GM21576 (cell line): ENCODE results near the gene MED20.
"Not testable (repeated sequence)": the region's sequence is repeated elsewhere in the genome, so short reads cannot be mapped to it uniquely, and the experiment has no call there.

ENCODE experiments used
- ATAC-seq: cut with Tn5 transposase; IDR thresholded peaks from one replicate; pipeline ENCODE4 v1.9.1; 2021; ENCODE audit warnings: mild to moderate bottlenecking, moderate library complexity; ENCODE audit not compliant: unreplicated experiment

MED20 gene, protein sequence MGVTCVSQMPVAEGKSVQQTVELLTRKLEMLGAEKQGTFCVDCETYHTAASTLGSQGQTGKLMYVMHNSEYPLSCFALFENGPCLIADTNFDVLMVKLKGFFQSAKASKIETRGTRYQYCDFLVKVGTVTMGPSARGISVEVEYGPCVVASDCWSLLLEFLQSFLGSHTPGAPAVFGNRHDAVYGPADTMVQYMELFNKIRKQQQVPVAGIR

DNA sequence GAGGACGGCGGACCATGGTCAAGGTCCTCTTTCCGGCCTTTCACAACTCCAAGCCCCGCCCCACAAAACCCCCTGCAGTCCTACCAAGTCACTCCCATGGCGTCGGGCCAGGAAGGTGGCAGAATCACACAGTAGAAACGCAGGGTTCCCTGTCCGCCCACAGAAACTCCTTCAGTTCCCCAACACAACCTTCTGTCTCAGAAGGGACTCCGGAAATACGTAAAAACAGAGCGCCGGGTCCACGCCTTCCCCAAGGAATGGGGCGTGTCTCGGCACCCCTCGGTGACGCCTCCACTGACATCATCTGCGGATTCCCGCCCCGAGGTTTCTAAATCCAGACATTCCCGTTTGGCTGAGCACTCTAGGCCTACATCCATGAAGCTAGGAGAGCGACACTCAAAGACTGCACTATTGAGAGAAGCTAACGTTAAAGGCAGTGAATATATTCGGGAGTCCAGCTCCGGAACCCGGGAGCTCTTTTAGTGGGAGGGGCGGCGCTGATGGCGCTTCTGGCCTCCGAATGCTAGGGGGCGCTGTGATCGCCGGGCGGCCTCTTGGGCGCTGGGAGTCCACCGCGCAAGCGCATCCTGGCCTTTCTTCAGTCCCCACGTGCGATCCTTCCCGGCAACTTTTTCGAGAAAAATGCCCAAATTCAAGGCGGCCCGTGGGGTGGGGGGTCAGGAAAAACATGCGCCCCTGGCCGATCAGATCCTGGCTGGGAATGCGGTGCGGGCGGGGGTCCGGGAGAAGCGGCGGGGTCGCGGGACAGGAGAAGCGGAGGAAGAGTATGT lies at the start of gene MED20, which contains the start of gene BYSL:
MED20 (minus strand) TSS at position 219 of the 791 bp plus-strand sequence; CDS start at position 98, 121 bp downstream.
BYSL (plus strand) TSS at position 579 of the 791 bp plus-strand sequence; CDS start at position 643, 64 bp downstream.
- ATAC-seq = peak; percentile 93

DNA sequence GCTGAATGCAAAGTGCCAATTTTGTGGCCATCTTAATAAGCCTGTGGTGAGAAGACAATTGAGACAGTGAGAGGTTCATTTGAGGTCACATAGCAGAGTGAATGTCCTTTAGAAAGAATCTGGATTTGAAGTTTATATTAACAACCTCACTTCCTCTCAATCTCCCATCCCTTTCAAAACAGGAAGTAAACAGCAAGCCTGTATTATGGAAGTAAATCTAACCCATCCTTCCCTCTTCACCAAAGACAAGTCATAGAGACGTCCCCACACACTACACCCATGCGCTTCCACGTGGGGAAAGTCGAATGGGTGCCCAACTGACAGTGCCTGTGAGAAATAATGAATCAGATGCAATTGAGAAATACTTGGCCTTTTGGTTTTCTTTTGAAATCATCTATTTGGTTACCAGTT lies 49.5 kb upstream of the MED20 start:
- ATAC-seq = no peak

DNA sequence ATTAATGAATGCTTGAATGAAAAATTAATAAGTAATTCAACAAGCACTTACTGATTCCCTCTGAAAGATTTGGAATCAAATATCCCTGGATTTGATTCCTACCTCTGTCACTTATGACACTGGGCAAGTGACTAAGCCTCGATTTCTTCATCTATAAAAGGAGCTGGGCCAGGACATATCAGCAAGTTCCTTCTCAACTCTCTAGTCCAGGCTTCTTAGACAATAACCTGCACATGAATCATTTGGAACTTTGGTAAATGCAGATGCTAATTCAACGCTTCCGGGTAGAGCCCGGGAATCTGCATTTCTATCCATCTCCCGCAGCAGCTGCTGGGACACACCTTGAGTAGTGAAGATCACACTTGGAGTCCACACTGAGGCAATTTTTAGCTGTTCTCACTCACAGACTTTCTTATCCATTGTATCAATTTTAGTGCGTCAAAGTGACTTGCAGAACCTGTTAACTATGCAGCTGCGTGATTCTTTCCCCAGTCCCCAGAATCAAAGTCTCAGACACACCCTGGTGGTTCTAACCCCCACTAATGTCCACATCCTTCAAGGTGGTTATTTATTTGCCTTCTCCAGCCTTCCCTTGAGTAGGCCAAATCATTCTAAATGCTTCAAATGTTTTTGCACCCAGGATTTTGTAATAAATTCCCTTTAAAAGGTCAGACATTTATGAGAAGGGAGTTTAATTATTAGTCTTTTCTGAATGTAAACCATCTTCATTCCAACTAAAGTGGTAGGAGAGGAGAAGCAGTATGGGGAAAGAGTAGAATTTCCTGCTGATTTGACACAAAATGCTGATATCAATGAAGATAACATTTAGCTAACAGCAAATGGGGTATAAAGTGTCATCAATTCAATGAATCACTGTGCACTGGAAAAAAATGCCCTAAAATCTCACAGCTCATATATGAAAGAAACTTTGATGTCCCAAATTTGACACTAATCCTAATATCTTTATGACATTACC lies 46.7 kb upstream of the MED20 start:
- ATAC-seq = no peak

DNA sequence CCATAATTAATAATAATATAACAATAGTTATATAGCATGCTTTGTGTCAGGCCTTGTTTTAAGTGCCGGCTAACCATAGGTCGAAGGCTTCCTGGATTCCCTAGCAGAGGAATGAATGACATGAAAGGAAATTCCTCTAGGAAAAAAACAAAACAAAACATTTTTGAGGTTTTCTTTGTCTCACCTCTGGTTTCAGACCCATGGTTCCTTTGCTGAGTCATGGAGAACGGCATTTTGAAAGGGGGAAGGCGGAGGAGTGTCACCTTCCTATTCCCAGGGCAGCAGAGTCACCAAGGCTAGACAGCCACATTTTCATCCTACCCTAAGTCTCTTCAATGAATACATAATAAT lies 46.0 kb upstream of the MED20 start:
- ATAC-seq = no peak

DNA sequence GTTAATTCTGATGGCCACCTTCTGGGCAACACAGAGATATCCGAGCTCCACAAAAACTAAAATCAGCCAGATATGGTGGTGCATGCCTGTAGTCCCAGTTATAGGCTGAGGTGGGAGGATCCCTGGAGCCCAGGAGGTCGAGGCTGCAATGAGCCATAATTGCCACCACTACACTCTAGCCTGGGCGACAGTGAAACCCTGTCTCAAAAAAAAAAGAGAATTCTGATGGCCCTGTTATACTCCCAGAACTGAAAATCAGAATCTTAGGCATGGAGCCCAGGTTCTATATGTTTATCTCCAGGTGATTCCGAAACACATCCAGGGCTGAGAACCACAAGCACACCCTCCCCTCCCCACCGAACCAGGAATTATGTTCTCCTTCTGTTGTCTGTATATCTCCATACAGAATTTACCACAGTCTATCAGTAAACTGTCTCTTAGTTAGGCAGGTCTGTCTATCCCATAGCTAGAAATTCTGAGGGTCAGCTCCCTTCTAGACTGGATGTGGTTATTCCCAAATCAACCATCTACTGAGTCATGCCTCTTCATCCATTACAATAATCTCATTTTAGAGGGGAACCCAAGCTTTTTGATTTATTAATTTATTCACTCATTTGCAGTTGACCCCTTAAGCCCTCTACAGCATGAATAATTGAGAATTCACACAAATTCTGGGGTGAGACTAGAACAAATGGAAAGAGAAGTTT lies 45.4 kb upstream of the MED20 start:
- ATAC-seq = no peak

DNA sequence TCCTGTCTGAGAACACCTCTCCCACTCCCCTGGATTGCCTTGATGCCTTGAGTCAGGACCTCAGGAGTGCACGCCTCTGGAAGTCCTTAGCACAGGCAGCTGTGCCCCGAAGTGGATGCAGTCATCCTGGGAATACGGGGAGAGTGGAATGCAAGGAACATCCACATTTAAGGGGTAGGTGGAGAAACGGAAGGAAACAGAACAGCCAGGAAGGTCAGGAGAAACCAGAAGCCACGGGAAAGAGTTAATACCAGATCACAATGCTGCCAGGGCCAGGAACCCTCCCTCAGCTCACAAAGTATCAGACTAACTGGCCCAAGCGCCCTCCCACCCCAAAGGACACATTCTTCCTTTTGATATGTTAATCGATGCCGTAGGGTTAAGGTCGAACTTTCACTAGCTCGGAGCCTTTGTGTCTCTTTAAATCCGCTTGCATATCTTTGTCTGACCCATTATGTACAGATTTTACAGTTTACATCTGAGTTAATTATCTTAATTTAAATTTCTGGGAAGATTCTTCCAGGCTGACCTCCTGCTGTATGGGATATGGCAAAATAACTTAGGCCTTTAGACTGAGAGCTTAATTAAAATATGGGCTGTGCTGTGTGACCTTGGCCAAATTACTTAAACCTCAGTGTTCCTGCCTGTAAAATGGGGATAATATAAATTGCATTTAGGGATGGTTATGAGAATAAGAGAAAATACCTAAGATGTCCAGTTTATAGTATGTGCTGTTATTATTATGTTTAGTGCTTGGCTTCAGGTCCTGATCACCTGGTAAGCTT lies 44.7 kb upstream of the MED20 start:
- no peak for ATAC-seq

DNA sequence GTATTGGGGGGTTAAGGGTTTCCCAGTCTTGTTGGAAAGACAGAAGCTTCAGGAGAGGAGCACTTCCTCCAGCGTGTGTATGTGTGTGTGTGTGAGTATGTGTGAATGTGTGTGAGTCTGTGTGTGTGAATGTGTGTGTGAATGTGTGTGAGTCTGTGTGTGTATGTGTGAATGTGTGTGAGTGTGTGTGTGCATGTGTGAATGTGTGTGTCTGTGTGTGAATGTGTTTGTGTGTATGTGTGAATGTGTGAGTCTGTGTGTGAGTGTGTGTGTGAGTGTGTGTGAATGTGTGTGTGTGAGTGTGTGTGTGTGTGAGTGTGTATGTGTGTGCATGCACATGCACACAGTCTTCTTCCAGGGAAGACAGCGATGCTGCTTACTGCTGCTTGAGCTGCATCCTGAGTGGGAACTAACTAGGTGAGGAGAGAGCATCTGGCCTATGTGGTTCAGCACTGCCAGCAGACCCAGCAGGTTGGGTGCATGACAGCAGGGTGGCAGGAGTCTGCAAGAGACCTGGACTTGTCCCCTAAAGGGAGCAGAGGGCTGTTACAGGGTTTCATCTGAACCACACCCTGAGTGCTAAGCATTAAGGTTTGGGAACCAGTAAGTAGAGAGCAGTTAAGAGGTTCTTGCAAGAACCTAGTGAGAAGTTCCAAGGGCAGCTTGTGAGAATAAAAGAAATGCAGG lies 43.4 kb upstream of the MED20 start:
- ATAC-seq = no peak

DNA sequence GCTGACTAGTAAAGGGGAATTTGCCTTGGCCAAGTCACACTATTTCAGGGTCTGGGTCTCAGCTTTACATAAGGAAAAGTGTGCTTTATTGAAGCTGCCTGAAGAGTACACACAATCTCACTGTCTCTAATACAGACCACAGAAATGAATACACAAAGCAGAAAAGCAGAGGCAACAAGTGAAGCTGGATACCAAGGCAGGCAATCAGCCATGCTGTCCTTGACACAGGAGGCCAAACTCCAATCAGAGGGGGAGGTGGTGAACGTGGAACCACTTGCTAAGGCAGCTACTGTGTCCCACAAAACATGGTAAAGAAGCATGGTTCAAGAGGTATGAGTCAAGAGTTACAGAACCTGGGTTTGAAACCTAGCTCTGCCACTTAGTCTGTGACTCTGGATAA lies 42.4 kb upstream of the MED20 start:
- ATAC-seq = no peak

DNA sequence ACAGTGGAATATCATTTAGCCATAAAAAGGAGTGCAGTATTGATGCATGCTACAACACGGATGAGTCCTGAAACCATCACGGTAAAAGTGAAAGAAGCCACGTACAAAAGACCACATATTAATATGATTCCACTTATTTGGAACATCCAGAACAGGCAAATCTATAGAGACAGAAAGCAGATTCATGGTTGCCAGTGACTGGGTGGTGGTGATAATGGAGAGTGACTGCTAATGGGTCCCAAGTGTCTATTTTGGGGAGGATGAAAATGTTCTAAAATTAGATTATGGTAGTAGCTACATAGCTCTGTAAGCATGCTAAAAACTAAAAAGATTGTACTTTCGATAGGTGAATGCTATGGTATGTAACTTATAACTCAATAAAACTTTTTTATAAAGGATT lies 39.1 kb upstream of the MED20 start:
- no peak for ATAC-seq

DNA sequence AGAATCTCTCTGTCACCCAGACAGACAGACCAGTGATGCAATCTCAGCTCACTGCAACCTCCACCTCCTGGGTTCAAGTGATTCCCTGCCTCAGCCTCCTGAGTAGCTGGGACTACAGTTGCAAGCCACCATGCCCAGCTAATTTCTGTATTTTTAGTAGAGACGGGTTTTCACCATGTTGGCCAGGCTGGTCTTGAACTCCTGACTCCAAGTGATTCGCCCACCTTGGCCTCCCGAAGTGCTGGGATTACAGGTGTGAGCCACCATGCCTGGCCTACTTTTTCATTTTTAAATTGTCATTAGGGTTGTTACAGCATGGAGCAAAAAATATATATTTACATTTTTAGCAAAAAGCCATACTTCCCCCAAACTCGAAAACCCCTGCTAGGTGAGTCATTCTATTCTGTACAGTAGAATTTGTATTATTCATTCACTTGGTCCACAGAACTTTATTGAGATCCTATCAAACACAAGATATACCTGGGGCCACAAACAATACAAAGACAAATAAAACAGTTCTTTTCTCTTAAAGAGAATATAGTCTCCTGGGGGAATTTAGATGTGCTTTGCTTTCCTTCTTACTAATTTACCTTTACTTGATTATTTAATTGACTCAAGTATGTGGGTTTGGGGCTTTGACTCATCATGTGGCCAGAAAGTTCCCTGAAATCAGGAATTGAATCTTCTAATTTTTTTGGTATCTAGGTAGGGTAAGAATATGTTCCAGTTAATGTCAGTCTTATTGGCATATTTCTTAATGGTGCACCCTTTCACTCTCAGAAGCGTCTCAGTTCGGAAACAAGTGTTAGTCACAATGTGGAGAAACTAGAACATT lies 37.3 kb upstream of the MED20 start:
- ATAC-seq = no peak

DNA sequence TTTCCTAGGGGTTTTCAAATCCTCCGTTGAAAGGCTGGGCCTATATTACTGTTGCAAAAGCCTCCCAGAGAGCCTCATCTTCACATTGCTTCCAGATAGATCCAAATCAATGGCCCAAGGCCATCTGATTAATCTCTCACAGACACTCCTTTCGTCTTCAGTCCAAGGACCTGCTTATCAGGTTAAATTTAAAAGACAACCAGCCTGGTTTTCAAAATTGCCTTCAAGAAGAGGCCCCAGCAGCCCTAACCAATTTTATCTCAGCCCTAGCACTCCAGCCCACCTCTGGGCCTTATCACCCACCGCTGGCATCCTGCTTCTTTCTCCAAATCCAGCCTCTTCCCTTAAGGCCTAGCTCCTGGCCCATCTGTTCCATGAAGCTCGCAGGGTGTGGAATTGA lies 36.2 kb upstream of the MED20 start:
- ATAC-seq = no peak

DNA sequence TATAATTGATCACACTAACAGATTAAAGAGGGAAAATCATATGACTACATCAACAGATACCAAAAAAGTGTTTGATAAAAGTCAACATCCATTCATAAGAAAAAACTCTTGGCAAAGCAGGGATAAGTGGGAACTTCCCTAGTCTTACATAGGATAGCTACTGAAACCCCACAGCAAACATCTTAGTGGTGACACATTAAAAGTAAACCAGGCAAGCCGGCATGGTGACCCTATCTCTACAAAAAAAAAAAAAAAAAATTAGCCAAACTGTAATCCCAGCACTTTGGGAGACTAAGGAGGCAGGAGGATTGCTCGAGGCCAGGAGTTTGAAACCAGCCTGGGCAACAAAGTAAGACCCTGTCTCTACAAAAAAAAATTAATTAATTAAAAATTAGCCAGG lies 34.5 kb upstream of the MED20 start:
- no peak for ATAC-seq

DNA sequence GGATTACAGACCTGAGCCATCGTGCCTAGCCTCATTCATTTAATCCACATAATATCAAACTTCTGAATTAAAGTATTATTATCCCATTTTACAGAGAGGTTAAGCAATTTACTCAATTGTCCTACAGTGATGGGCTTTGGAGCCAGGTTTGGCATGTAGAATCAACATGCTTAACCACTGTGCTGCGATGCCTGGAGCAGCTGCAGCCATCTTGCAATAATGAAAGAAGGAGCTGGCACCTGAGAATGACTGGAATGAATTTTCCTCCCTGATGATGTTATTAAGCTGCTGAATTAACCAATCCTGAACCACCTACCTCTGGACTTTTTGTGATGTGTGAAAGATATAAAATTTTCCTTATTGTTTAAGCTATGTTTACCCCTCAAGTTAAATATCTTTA lies 33.7 kb upstream of the MED20 start:
- ATAC-seq = no peak

DNA sequence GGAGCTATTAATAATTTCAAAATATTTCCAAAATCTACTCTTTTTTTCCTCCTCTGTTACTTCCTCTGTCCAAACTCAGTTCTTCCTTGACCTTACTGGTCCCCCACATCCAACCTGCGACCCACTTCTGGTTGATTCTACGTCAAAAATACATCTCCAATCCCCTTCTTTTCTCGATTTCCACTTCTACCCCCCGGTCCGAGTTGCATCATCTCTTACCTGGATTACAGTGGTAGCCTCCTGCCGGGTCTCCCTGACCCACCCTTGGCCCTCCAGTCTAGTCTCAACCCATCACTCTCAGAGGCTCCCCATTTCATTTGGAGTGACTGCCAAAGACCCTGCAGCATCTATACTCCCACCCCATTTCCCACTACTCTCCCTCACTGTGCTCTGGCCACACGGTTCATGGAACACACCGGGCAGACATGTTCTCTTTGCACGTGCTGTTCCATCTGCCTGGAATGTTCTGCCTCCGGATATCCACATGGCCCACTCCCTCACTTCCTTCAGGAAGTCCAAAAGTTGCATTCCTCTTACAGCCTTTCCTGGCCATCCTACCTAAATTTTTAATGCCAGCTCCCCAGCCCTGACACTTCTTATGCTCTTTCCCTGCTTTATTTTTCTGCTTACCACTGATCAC lies 26.8 kb upstream of the MED20 start:
- no peak for ATAC-seq

DNA sequence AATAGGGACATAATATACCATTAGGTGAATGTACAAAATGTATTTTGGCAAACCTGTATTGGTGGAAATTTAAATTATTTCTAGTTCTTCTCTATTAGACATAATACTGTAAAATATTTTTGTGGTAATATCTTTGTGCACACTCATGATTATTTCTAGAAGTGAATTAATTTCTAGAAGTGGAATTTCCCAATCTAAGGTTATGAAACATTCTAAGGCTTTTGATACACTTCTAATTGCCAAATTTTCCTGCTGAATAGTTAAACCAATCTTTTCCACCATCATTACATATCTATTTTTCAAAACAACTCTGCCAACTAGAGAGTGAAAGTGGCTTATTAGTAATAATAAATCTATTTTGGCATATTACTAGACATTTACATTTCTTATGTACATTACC lies 22.5 kb upstream of the MED20 start:
- ATAC-seq = no peak

DNA sequence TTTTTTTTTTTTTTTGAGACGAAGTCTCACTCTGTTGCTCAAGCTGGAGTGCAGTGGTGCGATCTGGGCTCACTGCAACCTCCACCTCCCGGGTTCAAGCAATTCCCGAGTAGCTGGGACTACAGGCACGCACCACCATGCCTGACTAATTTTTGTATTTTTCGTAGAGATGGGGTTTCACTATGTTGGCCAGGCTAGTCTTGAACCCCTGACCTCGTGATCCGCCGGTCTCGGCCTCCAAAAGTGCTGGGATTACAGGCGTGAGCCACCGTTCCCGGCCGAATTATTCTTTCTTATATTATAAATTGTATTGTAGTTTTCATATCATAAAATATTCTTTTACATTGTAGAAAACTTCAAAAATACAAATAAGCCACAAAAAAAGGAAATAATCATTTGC lies 21.9 kb upstream of the MED20 start:
- not testable (repeated sequence) for ATAC-seq

DNA sequence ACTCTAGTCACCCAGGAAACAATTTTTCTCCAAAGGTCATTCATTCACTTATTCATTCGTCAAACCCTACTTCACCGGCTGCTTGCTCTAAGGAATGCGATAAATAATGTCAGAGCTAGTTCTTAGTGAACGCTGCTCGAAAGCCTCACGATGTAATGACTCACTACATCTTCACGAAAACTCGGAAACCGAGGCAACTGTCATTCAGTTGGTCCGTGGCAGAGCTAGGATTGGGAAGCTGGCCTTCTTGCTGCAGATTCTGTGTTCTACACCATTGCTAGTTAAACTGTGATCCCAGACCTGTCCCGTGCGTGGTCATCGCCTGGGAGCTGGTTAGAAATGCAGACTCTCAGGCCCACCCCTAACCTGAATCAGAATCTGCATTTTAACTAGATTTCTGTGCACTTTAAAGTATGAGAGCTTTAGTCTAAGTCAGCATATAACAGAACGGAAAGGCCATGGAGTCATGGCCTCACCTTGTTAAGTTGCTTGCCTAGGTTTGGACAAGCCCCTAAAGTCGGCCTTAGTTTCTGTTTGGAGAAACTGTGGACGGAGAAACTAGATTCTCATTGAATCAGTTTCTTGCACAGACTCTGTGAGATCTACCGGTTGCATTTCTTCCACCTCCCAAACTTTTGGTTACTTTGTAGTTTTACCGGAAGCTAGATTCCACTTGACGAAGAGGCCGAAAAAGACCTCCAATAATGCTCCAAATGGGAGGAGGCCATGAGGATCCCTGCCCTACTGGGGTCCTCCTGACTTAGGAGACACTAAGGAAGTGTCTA lies 21.3 kb upstream of the MED20 start:
- no peak for ATAC-seq
